AG09319 (cell line): Measurements from ENCODE around the gene HTR1D.

ENCODE experiments used
- DNase-seq: peaks from one replicate; pipeline ENCODE4 v3.0.0-alpha.2; 2010; ENCODE audit warnings: low read depth; ENCODE audit errors: extremely low read depth
- TF ChIP-seq, protein P1 (sequence below): IDR thresholded peaks from 2 replicates; pipeline ENCODE4 v1.5.1; 2011; ENCODE audit warnings: low read depth, mild to moderate bottlenecking, inconsistent platforms, low read length, moderate library complexity

Gene HTR1D

DNA sequence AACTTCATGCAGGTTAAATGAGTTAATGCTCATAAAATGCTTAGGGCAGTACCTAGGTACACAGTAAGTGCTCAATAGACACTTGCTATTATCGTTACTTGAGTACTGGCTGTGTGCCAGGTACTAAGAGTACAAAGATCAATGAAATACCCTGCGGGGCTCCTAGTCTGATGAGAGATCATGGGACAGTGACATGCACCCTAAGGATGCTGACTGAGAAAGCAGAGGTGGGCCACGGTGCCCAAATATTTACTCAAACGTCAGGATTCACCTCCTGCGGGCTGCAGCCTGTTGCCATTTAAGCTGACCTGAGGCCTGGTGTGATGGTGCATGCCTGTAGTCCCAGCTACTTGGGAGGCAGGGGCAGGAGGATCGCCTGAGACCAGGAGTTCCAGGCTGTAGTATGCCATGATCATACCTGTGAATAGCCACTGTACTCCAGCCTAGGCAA, 28.8 kb downstream of the HTR1D start:
- TF ChIP-seq, protein P1, sequence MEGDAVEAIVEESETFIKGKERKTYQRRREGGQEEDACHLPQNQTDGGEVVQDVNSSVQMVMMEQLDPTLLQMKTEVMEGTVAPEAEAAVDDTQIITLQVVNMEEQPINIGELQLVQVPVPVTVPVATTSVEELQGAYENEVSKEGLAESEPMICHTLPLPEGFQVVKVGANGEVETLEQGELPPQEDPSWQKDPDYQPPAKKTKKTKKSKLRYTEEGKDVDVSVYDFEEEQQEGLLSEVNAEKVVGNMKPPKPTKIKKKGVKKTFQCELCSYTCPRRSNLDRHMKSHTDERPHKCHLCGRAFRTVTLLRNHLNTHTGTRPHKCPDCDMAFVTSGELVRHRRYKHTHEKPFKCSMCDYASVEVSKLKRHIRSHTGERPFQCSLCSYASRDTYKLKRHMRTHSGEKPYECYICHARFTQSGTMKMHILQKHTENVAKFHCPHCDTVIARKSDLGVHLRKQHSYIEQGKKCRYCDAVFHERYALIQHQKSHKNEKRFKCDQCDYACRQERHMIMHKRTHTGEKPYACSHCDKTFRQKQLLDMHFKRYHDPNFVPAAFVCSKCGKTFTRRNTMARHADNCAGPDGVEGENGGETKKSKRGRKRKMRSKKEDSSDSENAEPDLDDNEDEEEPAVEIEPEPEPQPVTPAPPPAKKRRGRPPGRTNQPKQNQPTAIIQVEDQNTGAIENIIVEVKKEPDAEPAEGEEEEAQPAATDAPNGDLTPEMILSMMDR: no peak
- no peak for DNase-seq

DNA sequence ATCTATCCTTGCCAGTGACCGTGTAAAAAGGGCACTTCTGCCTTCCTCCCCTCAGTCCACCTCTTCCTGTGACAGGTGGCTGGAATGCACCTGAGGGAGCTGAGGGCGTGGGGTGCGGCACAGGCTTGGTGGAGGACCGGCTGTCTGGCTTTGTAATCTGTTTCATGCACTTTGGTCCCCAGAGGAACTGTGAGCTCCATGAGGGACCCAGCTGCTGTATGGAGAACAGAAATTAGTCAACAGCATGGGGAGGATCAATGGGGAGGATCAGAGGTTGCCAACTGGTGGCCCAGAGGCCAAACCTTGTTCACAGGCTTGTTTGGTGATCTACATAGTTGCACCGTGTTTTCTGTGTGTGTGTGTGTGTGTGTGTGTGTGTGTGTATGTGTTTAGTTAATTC, 29.7 kb downstream of the HTR1D start:
- no peak for DNase-seq
- TF ChIP-seq, protein P1: no peak

DNA sequence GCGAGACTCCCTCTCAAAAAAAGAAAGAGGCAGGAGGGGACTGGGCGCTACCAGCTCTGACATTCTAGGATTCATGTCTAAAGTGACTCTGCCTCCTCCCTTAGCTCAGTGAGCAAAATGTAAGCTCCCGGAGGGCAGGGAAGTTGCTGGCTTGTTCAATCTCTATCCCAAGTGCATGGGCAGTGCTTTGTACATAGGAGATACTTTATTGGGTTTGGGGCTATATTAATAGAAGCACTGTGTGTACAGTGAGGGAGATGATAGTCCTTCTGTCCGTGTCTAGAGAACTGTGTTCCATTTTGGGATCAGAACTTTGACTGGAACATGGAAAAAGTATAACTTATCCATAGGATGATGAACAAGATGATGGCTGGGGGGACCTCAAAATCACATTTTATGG, 31.9 kb downstream of the HTR1D start:
- TF ChIP-seq, protein P1: no peak
- no peak for DNase-seq

DNA sequence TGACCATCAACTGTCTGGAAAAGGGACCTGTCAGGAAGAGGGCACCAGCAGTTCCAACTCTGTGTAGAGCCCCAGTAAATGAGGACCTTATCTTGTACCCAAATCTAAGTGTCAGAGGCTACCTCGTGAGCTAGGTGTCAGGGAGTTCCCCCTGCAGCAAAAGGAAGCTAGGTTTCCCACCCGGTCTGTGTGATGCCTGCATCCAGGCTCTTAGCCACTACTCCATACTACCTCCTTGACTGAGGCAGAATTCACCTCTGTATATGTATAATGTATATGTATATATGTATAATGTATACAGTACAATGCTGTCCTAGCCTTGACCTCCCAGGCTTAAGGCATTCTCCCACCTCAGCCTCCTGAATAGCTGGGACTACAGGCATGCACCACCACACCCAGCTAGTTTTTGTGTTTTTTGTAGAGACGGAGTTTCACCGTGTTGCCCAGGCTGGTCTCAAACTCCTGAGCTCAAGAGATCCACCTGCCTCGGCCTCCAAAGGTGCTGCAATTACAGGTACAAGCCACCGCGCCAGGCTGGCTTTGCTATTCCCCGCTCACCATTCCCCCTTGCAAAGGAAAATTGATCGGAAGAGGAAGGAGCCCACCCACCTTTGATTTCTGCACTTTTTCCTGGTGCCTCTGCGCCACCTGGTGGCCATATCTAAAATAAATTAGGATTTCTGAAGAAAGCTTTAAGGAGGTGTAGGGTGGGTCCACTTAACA, 32.9 kb downstream of the HTR1D start:
- DNase-seq: no peak
- TF ChIP-seq, protein P1: peak; percentile 54

DNA sequence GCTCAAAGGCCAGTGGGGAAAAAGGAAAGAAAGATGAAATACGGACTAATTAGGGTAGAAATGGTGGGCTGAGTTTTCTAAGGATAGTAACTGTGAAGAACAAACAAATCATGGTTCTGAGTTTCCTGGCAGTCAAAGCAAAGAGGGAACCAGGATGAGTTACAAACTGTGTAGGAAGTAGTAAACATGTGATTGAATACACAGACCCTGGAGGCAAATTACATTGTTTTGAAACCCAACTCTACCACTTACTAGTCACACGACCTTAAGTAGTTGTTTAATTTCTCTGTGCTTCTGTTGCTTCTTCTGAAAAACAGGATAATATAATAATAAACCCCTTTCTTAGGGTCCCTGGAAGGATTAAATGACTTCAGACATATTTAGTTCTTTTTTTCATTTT, 37.4 kb downstream of the HTR1D start:
- TF ChIP-seq, protein P1: no peak
- no peak for DNase-seq

DNA sequence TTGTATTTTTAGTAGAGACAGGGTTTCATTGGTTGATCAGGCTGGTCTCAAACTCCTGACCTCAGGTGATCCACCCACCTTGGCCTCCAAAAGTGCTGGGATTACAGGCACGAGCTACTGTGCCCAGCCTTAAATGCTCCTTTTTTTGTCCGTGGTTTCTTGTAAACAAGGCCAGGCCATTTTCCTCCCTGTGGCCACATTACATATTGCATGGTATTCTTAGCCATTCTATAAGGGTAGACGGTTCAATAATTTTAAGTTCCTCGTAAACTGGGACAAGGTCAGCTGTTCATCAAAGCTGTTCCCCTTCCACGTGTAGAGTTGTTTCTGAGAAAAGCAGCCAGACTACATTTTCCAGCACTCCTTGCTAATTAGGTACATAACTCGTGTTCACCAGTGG, 38.4 kb downstream of the HTR1D start:
- no peak for DNase-seq
- TF ChIP-seq, protein P1: peak; percentile 12

DNA sequence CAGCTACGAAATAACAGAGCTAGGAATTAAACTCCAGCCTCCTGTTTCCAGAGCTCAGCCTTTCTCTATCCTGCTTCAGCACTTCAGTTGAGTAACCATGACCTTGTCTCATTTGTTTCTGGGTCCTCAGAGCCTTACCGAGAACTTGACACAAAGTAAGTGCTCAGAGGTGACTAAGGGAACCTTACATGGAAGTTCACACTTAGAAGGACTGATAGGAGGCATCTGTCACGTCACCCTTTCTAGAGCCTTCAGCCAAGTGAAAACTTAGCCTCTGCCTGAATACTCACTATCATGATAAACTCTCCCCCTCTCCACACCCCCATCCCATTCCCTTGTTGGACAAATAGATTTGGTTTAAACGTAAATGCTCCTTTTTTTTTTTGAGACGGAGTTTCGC, 38.9 kb downstream of the HTR1D start:
- TF ChIP-seq, protein P1: no peak
- DNase-seq: no peak
